WTC11 (cell line): Measurements from ENCODE around the gene POU6F1.

ENCODE experiments used
- CTCF ChIP-seq: fragments of 200-600 bp; IDR thresholded peaks from 2 replicates; pipeline ENCODE4 v1.8.0; 2022; ENCODE audit warnings: antibody characterized with exemption
- FOXP1 ChIP-seq: sonication (generic); formaldehyde crosslinking; IDR thresholded peaks from 2 replicates; pipeline ENCODE4 v1.8.0; 2022; ENCODE audit warnings: missing genetic modification reagents, mild to moderate bottlenecking, moderate library complexity, borderline replicate concordance
- SMAD3 ChIP-seq: sonication (generic); formaldehyde crosslinking; IDR thresholded peaks from 2 replicates; pipeline ENCODE4 v1.8.0; 2022; ENCODE audit warnings: missing genetic modification reagents, mild to moderate bottlenecking, borderline replicate concordance
- TEAD4 ChIP-seq: sonication (generic); formaldehyde crosslinking; IDR thresholded peaks from 2 replicates; pipeline ENCODE4 v1.8.0; 2022; ENCODE audit warnings: mild to moderate bottlenecking, missing genetic modification reagents
- ZNF423 ChIP-seq: fragments of 250-450 bp; sonication (Bioruptor Pico); IDR thresholded peaks from 2 replicates; pipeline ENCODE4 v2.1.2; 2022; ENCODE audit warnings: mild to moderate bottlenecking, moderate library complexity
- TF ChIP-seq, protein P1 (sequence below): sonication (generic); formaldehyde crosslinking; conservative IDR thresholded peaks from 2 replicates; pipeline ENCODE4 v1.8.1; 2022; ENCODE audit warnings: mild to moderate bottlenecking, missing genetic modification reagents

- TF ChIP-seq, protein P1, sequence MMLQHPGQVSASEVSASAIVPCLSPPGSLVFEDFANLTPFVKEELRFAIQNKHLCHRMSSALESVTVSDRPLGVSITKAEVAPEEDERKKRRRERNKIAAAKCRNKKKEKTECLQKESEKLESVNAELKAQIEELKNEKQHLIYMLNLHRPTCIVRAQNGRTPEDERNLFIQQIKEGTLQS (CRISPR knock-in tag), result no peak
- TF ChIP-seq CTCF, result no peak
- TF ChIP-seq TEAD4 (CRISPR knock-in tag), result no peak
- TF ChIP-seq ZNF423 (CRISPR knock-in tag), result no peak
- no peak for TF ChIP-seq SMAD3
- no peak for TF ChIP-seq FOXP1 (CRISPR knock-in tag)
These were observed 3.0 kb downstream of the POU6F1 start for GRCh38 chr12:51214895-51215294.
